ENCODE measurements around the gene MREG.
"Not testable (repeated sequence)": the region's sequence is repeated elsewhere in the genome, so short reads cannot be mapped to it uniquely, and the experiment has no call there.

The MREG gene

GRCh38 chr2:215929602-215930335, 83.6 kb downstream of the MREG start (continued):
- TF ChIP-seq ZSCAN4 (tag by site-specific recombination; IDR thresholded peaks at IDR 0.05) (no peak), PRDM1 (tag by site-specific recombination; IDR thresholded peaks at IDR 0.05) (peak; percentile 35; the same call in 1 of the 2 replicates), HOXD13 (CRISPR knock-in tag; IDR thresholded peaks at IDR 0.05; ENCODE audit: borderline replicate concordance) (peak; percentile 38; the same call in 1 of the 2 replicates), ZFP69B (tag by site-specific recombination; IDR thresholded peaks at IDR 0.05) (peak; percentile 64; the same call in 1 of the 2 replicates)

DNA sequence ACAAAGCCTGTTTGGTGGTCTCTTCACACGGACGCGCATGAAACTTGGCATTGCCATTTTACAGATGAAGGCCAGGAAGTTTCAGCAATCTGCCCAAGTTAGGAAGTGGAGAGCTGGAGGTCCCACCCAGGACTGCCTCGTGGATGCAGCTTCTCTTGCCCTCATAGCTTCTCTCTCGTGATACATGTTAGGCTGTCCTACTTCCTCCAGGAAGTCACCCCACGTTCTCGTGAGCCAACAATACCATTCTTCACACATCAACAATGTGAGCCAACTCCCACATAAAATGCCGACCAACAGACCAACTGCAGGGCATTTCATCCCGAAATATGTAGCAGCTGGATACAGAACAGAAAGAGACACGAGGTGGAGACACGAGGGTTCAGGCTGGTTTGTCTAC, 85.3 kb downstream of the MREG start:
- CTCF ChIA-PET, result interaction anchor here (0.6 to 1.4 kb wide), 2 partner anchors 430 to 473 kb away, joined by 4 read pairs; no protein-coding TSS in a partner anchor
- no peaks in the 10 kb centered on the region for H3K9me3 ChIP-seq (ENCODE audit: control insufficient read depth, insufficient read depth, low read depth, low read length)
- H3K4me1 ChIP-seq (ENCODE audit: control insufficient read depth, insufficient read depth, low read length), result no peaks in the 10 kb centered on the region
- no peaks in the 10 kb centered on the region for H3K36me3 ChIP-seq (ENCODE audit: control insufficient read depth in 2 of 2, insufficient read depth in 1 of 2, low read length in 2 of 2)
- H3K4me3 ChIP-seq (ENCODE audit: low read depth, low read length), result no peak overlapping the region
- H3K27ac ChIP-seq (ENCODE audit: extremely low read depth, low read depth, low read length), result no peak overlapping the region
- no peak for TF ChIP-seq ZNF658 (tag by site-specific recombination; IDR thresholded peaks at IDR 0.05)
- TF ChIP-seq ZFP37 (tag by site-specific recombination; IDR thresholded peaks at IDR 0.05), result no peak
- TF ChIP-seq ZNF707 (tag by site-specific recombination; IDR thresholded peaks at IDR 0.05), result no peak
- TF ChIP-seq YY2 (tag by site-specific recombination; IDR thresholded peaks at IDR 0.05), result no peak
- TF ChIP-seq ZNF473 (tag by site-specific recombination; IDR thresholded peaks at IDR 0.05), result no peak
- no peak for TF ChIP-seq TRIM28 (IDR thresholded peaks at IDR 0.05; ENCODE audit: borderline replicate concordance, low read length)
- TF ChIP-seq ZFP69B (tag by site-specific recombination; IDR thresholded peaks at IDR 0.05), result no peak
- no peak for TF ChIP-seq ZNF394 (tag by site-specific recombination; IDR thresholded peaks at IDR 0.05; ENCODE audit: borderline replicate concordance)
- no peak for TF ChIP-seq RBAK (tag by site-specific recombination; IDR thresholded peaks at IDR 0.05)
- TF ChIP-seq, protein P1, sequence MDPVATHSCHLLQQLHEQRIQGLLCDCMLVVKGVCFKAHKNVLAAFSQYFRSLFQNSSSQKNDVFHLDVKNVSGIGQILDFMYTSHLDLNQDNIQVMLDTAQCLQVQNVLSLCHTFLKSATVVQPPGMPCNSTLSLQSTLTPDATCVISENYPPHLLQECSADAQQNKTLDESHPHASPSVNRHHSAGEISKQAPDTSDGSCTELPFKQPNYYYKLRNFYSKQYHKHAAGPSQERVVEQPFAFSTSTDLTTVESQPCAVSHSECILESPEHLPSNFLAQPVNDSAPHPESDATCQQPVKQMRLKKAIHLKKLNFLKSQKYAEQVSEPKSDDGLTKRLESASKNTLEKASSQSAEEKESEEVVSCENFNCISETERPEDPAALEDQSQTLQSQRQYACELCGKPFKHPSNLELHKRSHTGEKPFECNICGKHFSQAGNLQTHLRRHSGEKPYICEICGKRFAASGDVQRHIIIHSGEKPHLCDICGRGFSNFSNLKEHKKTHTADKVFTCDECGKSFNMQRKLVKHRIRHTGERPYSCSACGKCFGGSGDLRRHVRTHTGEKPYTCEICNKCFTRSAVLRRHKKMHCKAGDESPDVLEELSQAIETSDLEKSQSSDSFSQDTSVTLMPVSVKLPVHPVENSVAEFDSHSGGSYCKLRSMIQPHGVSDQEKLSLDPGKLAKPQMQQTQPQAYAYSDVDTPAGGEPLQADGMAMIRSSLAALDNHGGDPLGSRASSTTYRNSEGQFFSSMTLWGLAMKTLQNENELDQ (tag by site-specific recombination; IDR thresholded peaks at IDR 0.05; ENCODE audit: low read depth), result no peak
- TF ChIP-seq ZEB2 (tag by site-specific recombination; IDR thresholded peaks at IDR 0.05), result no peak
- POLR2A ChIA-PET, result no interaction called here

DNA sequence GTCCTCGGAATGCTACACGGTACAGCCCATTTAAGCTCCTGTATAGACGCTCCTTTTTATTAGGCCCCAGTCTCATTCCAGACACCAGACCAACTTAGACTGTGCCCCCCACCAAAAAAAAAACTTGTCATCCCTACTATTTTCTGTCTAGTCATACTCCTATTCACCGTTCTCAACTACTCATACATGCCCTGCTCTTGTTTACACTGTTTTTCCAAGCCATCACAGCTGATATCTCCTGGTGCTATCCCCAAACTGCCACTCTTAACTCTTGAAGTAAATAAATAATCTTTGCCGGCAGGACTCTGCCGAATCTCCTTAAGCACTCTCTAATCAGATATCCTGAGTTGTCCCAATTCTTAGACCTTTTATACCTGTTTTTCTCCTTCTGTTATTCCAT, 86.4 kb downstream of the MREG start:
- H3K27ac ChIP-seq (ENCODE audit: extremely low read depth, low read depth, low read length); H3K36me3 ChIP-seq (ENCODE audit: control insufficient read depth in 2 of 2, insufficient read depth in 1 of 2, low read length in 2 of 2); CTCF ChIA-PET; H3K4me1 ChIP-seq (ENCODE audit: control insufficient read depth, insufficient read depth, low read length); POLR2A ChIA-PET; H3K4me3 ChIP-seq (ENCODE audit: low read depth, low read length); H3K9me3 ChIP-seq (ENCODE audit: control insufficient read depth, insufficient read depth, low read depth, low read length): not testable (repeated sequence)

DNA sequence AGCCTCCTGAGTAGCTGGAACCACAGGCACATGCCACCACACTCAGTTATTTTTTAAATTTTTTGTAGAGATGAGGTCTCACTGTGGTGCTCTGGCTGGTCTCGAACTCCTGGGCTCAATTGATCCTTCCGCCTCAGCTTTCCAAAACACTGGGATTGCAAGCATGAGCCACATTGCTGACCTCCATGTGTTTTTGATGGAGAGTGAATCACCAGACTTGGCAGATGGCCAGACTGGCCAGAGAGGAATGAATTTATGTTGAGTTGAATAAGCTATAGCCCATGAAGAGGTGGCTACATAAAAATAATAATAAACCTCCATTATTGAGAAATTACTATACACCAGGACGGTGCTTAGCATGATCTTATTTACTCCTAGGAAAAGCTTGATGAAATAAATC, 91.5 kb downstream of the MREG start:
- H3K36me3 ChIP-seq (ENCODE audit: control insufficient read depth in 2 of 2, insufficient read depth in 1 of 2, low read length in 2 of 2), result no peaks in the 10 kb centered on the region
- H3K4me3 ChIP-seq (ENCODE audit: low read depth, low read length), result no peak overlapping the region
- TF ChIP-seq ZNF362 (tag by site-specific recombination; IDR thresholded peaks at IDR 0.05) (no peak), ZNF132 (tag by site-specific recombination; IDR thresholded peaks at IDR 0.05; ENCODE audit: borderline replicate concordance) (no peak), ZNF223 (tag by site-specific recombination; IDR thresholded peaks at IDR 0.05) (no peak), SETDB1 (IDR thresholded peaks at IDR 0.05; ENCODE audit: insufficient read length, low read length) (no peak), ZNF248 (tag by site-specific recombination; IDR thresholded peaks at IDR 0.05) (no peak), HIC1 (tag by site-specific recombination; IDR thresholded peaks at IDR 0.05) (no peak)
- CTCF ChIA-PET, result interaction anchor here (0.8 kb wide), 2 partner anchors 9 to 10 kb away, joined by 3 read pairs; no protein-coding TSS in a partner anchor
- no peak overlapping the region for H3K27ac ChIP-seq (ENCODE audit: extremely low read depth, low read depth, low read length)
- POLR2A ChIA-PET, result no interaction called here
- no peaks in the 10 kb centered on the region for H3K9me3 ChIP-seq (ENCODE audit: control insufficient read depth, insufficient read depth, low read depth, low read length)
- no peaks in the 10 kb centered on the region for H3K4me1 ChIP-seq (ENCODE audit: control insufficient read depth, insufficient read depth, low read length)

All from HEK293 (cell line).